IPS-20b (cell line): ENCODE results near the gene TNNI3K.

ENCODE experiments used
- H3K27ac ChIP-seq: one replicate; pipeline ENCODE4 v1.5.1; 2013; ENCODE audit warnings: low read length
- H3K27me3 ChIP-seq: 2 replicates; pipeline ENCODE4 v1.6.1; 2013; ENCODE audit warnings: mild to moderate bottlenecking, low read length, inconsistent platforms; ENCODE audit not compliant: insufficient read depth
- H3K36me3 ChIP-seq: 2 replicates; pipeline ENCODE4 v1.6.1; 2013; ENCODE audit warnings: low read depth, mild to moderate bottlenecking, inconsistent platforms, low read length, moderate library complexity; ENCODE audit not compliant: insufficient read depth
- H3K4me1 ChIP-seq: 2 replicates; pipeline ENCODE4 v1.6.1; 2013; ENCODE audit warnings: mild to moderate bottlenecking, control low read depth, inconsistent platforms, low read length, moderate library complexity; ENCODE audit not compliant: insufficient read depth
- H3K4me3 ChIP-seq: 2 replicates; pipeline ENCODE4 v1.5.1; 2013; ENCODE audit warnings: mild to moderate bottlenecking, low read length, inconsistent platforms
- H3K9ac ChIP-seq: 2 replicates; pipeline ENCODE4 v1.6.1; 2013; ENCODE audit warnings: low read depth, mild to moderate bottlenecking, inconsistent platforms, low read length, moderate library complexity
- H3K9me3 ChIP-seq: 2 replicates; pipeline ENCODE4 v1.6.1; 2013; ENCODE audit warnings: mild to moderate bottlenecking, low read depth, low read length, inconsistent platforms; ENCODE audit not compliant: insufficient read depth

TNNI3K gene

GRCh38 chr1:74534241-74534640 lies 299.1 kb downstream of the TNNI3K start:
- H3K4me1 ChIP-seq: no peaks in the 10 kb centered on the region
- no peaks in the 10 kb centered on the region for H3K36me3 ChIP-seq
- no peaks in the 10 kb centered on the region for H3K27me3 ChIP-seq
- no peak overlapping the region for H3K27ac ChIP-seq
- no peaks in the 10 kb centered on the region for H3K9me3 ChIP-seq
- H3K9ac ChIP-seq: no peak overlapping the region
- no peak overlapping the region for H3K4me3 ChIP-seq

- Histone ChIP-seq H3K9me3 (no peaks in the 10 kb centered on the region), H3K27me3 (no peaks in the 10 kb centered on the region), H3K4me1 (no peaks in the 10 kb centered on the region)
Observed at GRCh38 chr1:74545821-74546220, 310.6 kb downstream of the TNNI3K start.

GRCh38 chr1:74548961-74549750 lies 314.0 kb downstream of the TNNI3K start:
- Histone ChIP-seq H3K4me1 (no peaks in the 10 kb centered on the region), H3K27ac (no peak overlapping the region), H3K9ac (no peak overlapping the region), H3K36me3 (no peaks in the 10 kb centered on the region), H3K9me3 (no peaks in the 10 kb centered on the region), H3K27me3 (no peaks in the 10 kb centered on the region), H3K4me3 (no peak overlapping the region)

More at GRCh38 chr1:74545821-74546220, 310.6 kb downstream of the TNNI3K start:
- no peak overlapping the region for H3K4me3 ChIP-seq
- no peak overlapping the region for H3K27ac ChIP-seq
- H3K36me3 ChIP-seq: no peaks in the 10 kb centered on the region
- no peak overlapping the region for H3K9ac ChIP-seq

GRCh38 chr1:74549932-74550331 lies 314.7 kb downstream of the TNNI3K start:
- no peak overlapping the region for H3K4me3 ChIP-seq

GRCh38 chr1:74570797-74571492 lies 335.8 kb downstream of the TNNI3K start:
- Histone ChIP-seq H3K27ac (no peak overlapping the region), H3K9me3 (no peaks in the 10 kb centered on the region), H3K4me3 (no peak overlapping the region), H3K4me1 (no peaks in the 10 kb centered on the region; the same call in 1 of the 2 replicates), H3K9ac (no peak overlapping the region), H3K27me3 (no peaks in the 10 kb centered on the region), H3K36me3 (no peaks in the 10 kb centered on the region)

More at GRCh38 chr1:74549932-74550331, 314.7 kb downstream of the TNNI3K start:
- H3K9ac ChIP-seq: no peak overlapping the region
- H3K27ac ChIP-seq: no peak overlapping the region
- H3K27me3 ChIP-seq: no peaks in the 10 kb centered on the region
- H3K9me3 ChIP-seq: no peaks in the 10 kb centered on the region
- no peaks in the 10 kb centered on the region for H3K4me1 ChIP-seq
- no peaks in the 10 kb centered on the region for H3K36me3 ChIP-seq

GRCh38 chr1:74571493-74571800 lies 336.3 kb downstream of the TNNI3K start:
- Histone ChIP-seq H3K27ac (no peak overlapping the region), H3K4me3 (no peak overlapping the region), H3K4me1 (no peaks in the 10 kb centered on the region; the same call in 1 of the 2 replicates), H3K27me3 (no peaks in the 10 kb centered on the region), H3K9me3 (no peaks in the 10 kb centered on the region), H3K36me3 (no peaks in the 10 kb centered on the region), H3K9ac (no peak overlapping the region)

GRCh38 chr1:74571891-74572290 lies 336.7 kb downstream of the TNNI3K start:
- no peak overlapping the region for H3K4me3 ChIP-seq
- H3K27ac ChIP-seq: no peak overlapping the region
- no peaks in the 10 kb centered on the region for H3K36me3 ChIP-seq
- H3K4me1 ChIP-seq: no peaks in the 10 kb centered on the region; the same call in 1 of the 2 replicates
- no peaks in the 10 kb centered on the region for H3K9me3 ChIP-seq
- H3K9ac ChIP-seq: no peak overlapping the region
- H3K27me3 ChIP-seq: no peaks in the 10 kb centered on the region

- Histone ChIP-seq H3K9me3 (no peaks in the 10 kb centered on the region), H3K4me3 (no peak overlapping the region), H3K36me3 (no peaks in the 10 kb centered on the region)
Observed at GRCh38 chr1:74578101-74578500, 342.9 kb downstream of the TNNI3K start.

GRCh38 chr1:74579425-74579824 lies 344.2 kb downstream of the TNNI3K start:
- no peaks in the 10 kb centered on the region for H3K4me1 ChIP-seq
- no peaks in the 10 kb centered on the region for H3K36me3 ChIP-seq
- no peak overlapping the region for H3K4me3 ChIP-seq
- no peak overlapping the region for H3K27ac ChIP-seq
- no peak overlapping the region for H3K9ac ChIP-seq
- H3K9me3 ChIP-seq: no peaks in the 10 kb centered on the region
- no peaks in the 10 kb centered on the region for H3K27me3 ChIP-seq

More at GRCh38 chr1:74578101-74578500, 342.9 kb downstream of the TNNI3K start:
- no peak overlapping the region for H3K27ac ChIP-seq
- no peak overlapping the region for H3K9ac ChIP-seq
- H3K27me3 ChIP-seq: no peaks in the 10 kb centered on the region
- no peaks in the 10 kb centered on the region for H3K4me1 ChIP-seq

GRCh38 chr1:74583397-74583796 lies 348.2 kb downstream of the TNNI3K start:
- no peak overlapping the region for H3K9ac ChIP-seq
- no peaks in the 10 kb centered on the region for H3K9me3 ChIP-seq
- H3K4me1 ChIP-seq: no peaks in the 10 kb centered on the region
- no peak overlapping the region for H3K4me3 ChIP-seq
- H3K36me3 ChIP-seq: no peaks in the 10 kb centered on the region
- H3K27me3 ChIP-seq: no peaks in the 10 kb centered on the region
- no peak overlapping the region for H3K27ac ChIP-seq

GRCh38 chr1:74584185-74584584 lies 349.0 kb downstream of the TNNI3K start:
- Histone ChIP-seq H3K27ac (no peak overlapping the region), H3K4me3 (no peak overlapping the region), H3K4me1 (no peaks in the 10 kb centered on the region), H3K27me3 (no peaks in the 10 kb centered on the region), H3K9ac (no peak overlapping the region), H3K36me3 (no peaks in the 10 kb centered on the region), H3K9me3 (no peaks in the 10 kb centered on the region)
